Omental fat pad (tissue), 4 donors: ENCODE results near the gene ZNFX1. TPM values are rescaled to one million over a fixed set of nuclear protein-coding genes. Genes with fewer than 3 reads are reported as not detected.

Source experiments
- ATAC-seq: fragments of 150-250 bp; one replicate; pipeline ENCODE4 v1.9.1; 2016; ENCODE audit warnings: mild to moderate bottlenecking, moderate library complexity; ENCODE audit not compliant: low FRiP score
- DNase-seq: peaks from one replicate; pipeline ENCODE4 v3.0.0-alpha.2; 2019; ENCODE audit warnings: low spot score
- total RNA-seq, 4 donors: library from RNA; depleted of rRNA; stranded (reverse); fragments of >200 nt; gene quantifications; one replicate each; pipeline ENCODE4 v1.1.0, GENCODE V29; 2016
- TF ChIP-seq, protein P1 (sequence below), 3 donors: fragments of 450-650 bp; IDR thresholded peaks; one replicate each; pipeline ENCODE4 v1.5.1; 2016 to 2017; ENCODE audit warnings: antibody characterized with exemption in 3 of 3, mild to moderate bottlenecking in 3 of 3, moderate library complexity in 2 of 3

The ZNFX1 gene
- total RNA-seq, 4 donors from 2014 or later, result 40.5 to 106 (median 54.8) TPM

DNA sequence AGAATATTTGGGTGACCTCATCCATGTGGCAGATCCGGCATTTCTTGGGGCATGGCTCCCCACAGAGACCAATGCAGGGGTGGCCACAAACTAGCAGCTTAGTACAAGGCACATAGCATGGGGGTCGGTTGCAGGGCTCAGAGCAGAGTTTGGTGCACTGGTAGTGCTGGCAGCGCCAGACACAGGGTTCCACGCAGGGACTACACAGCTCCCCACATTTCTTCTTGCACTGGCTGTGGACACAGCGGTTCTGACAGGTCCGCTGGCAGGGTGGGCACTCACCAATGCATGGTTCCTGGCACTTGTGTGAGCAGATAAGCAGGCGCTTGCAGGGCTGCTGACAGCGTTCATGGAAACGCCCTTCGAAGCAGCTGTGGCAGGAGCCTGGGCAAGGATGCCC is 29.6 kb downstream of the ZNFX1 start:
- ATAC-seq, result no peak
- TF ChIP-seq, protein P1, sequence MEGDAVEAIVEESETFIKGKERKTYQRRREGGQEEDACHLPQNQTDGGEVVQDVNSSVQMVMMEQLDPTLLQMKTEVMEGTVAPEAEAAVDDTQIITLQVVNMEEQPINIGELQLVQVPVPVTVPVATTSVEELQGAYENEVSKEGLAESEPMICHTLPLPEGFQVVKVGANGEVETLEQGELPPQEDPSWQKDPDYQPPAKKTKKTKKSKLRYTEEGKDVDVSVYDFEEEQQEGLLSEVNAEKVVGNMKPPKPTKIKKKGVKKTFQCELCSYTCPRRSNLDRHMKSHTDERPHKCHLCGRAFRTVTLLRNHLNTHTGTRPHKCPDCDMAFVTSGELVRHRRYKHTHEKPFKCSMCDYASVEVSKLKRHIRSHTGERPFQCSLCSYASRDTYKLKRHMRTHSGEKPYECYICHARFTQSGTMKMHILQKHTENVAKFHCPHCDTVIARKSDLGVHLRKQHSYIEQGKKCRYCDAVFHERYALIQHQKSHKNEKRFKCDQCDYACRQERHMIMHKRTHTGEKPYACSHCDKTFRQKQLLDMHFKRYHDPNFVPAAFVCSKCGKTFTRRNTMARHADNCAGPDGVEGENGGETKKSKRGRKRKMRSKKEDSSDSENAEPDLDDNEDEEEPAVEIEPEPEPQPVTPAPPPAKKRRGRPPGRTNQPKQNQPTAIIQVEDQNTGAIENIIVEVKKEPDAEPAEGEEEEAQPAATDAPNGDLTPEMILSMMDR (IDR thresholded peaks at IDR 0.05), result no peak

GRCh38 chr20:49247792-49248191 is 30.1 kb downstream of the ZNFX1 start:
- DNase-seq (no peak), ATAC-seq (no peak)
- TF ChIP-seq, protein P1 (IDR thresholded peaks at IDR 0.05), result no peak

More for the DNA sequence above, 29.6 kb downstream of the ZNFX1 start:
- DNase-seq, result no peak

DNA sequence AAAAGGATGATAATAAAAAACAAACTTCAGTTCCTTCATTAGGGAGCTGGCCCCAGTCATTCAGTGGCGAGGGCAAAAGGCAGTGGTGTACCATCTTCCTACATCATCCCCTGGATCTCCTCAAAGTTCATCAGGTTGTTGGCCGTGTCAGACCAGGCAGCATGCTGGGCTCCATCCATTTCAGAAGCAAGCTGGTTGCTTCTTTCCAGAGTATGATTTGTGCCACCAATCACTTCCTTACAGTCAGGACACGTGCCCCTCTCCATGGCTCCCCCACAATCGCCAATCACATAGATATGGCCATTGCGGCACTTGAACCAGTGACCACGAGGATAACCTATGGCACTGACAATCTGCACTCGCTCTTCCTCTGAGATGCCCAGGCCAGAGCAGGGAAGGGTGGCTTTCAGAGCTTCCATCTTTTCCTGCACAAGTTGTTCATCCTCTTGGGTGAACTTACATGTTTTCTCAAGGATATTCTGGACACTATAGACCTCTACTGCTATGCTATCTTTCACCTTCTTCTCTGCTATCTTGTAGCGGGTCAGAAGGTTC is 30.6 kb downstream of the ZNFX1 start:
- TF ChIP-seq, protein P1 (IDR thresholded peaks at IDR 0.05), result no peak
- no peak for DNase-seq
- ATAC-seq, result no peak

GRCh38 chr20:49245921-49246740 is 31.7 kb downstream of the ZNFX1 start:
- TF ChIP-seq, protein P1 (IDR thresholded peaks at IDR 0.05), result peak in 1 of 3 donors; percentile 12
- peak; percentile 62 for ATAC-seq
- no peak for DNase-seq

DNA sequence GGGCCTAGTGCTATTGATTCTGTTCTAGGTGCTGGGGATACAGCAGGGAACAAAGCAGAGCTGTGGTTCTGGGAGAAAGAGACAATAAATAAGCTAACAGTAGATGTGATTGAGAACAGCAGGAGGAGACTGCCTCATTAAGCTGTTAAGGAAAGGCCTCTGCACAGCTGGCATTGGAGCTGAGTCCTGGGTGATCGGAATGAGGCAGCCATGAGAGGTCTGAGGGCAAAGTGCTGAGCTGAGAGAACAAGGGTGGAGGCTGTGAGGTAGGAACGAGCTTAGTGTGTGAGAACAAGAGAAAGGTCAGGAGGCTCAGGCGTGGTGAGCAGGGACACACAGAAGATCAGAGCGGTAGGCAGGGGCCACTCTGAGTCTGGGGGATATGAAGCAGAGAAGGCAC is 40.3 kb downstream of the ZNFX1 start:
- TF ChIP-seq, protein P1 (IDR thresholded peaks at IDR 0.05), result no peak
- ATAC-seq (no peak), DNase-seq (no peak)

DNA sequence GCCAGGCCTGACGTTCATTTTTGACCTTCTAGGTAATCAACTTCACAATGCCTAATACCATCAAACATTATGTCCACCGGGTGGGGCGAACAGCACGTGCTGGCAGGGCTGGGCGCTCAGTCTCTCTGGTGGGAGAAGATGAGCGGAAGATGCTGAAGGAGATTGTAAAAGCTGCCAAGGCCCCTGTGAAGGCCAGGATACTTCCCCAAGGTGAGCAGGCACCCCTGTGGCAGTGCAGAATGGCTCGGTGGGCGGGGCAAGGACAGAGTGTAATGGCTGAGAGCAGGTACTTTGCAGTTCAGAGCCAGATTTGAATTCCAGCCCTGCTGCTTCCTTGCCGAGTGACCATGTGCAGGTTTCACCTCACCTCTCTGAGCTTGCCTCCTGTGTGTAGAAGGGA is 41.6 kb downstream of the ZNFX1 start:
- ATAC-seq, result no peak
- TF ChIP-seq, protein P1 (IDR thresholded peaks at IDR 0.05), result no peak

DNA sequence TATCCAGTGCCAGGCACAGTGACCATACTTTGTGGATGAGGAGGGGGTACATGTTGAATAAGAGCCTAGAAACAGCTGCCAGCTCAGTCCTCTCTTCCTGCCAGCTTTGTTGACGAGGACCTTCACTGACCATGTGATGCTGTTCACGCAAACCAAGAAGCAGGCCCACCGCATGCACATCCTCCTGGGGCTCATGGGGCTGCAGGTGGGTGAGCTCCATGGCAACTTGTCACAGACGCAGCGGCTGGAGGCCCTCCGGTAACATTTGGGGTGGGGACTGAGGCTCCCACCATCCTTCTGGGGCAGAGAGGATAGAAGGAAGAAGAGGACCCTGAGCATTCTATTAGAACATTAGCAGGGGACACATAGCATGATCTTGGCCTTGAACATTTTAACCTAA is 43.0 kb downstream of the ZNFX1 start:
- ATAC-seq, result no peak
- TF ChIP-seq, protein P1 (IDR thresholded peaks at IDR 0.05), result no peak
- DNase-seq, result no peak

More for the DNA sequence above, 41.6 kb downstream of the ZNFX1 start:
- DNase-seq, result no peak
